Mesodermal cell (in vitro differentiated cells): ENCODE data around the gene FXYD7.
"Not testable (repeated sequence)": the region's sequence is repeated elsewhere in the genome, so short reads cannot be mapped to it uniquely, and the experiment has no call there.

Experiments
- H3K27ac ChIP-seq: 2 replicates; pipeline ENCODE4 v1.7.0; 2013; ENCODE audit warnings: mild to moderate bottlenecking, low read depth, low read length, moderate library complexity; ENCODE audit not compliant: severe bottlenecking
- H3K36me3 ChIP-seq: 2 replicates; pipeline ENCODE4 v1.7.1; 2013; ENCODE audit warnings: mild to moderate bottlenecking, low read length, moderate library complexity; ENCODE audit not compliant: control insufficient read depth, insufficient read depth
- H3K4me1 ChIP-seq: one replicate; pipeline ENCODE4 v1.7.1; 2013; ENCODE audit warnings: mild to moderate bottlenecking, low read length; ENCODE audit not compliant: insufficient read depth, control insufficient read depth, poor library complexity, severe bottlenecking
- H3K4me3 ChIP-seq: 2 replicates; pipeline ENCODE4 v1.7.0; 2013; ENCODE audit warnings: low read length, control low read depth, mild to moderate bottlenecking; ENCODE audit not compliant: insufficient read depth, poor library complexity, severe bottlenecking; ENCODE audit errors: extremely low read depth
- H3K9me3 ChIP-seq: 2 replicates; pipeline ENCODE4 v1.7.1; 2013; ENCODE audit warnings: mild to moderate bottlenecking, low read length, moderate library complexity; ENCODE audit not compliant: control insufficient read depth
- WGBS, 2 experiments: methylation state at CpG; one replicate each; pipeline ENCODE4 v1.1.5; 2013; ENCODE audit warnings: missing lambda C conversion rate in 2 of 2; ENCODE audit not compliant: insufficient coverage in 2 of 2; 5-methylcytosine and 5-hydroxymethylcytosine counted together

FXYD7 gene

GRCh38 chr19:35194012-35194984 is 51.2 kb downstream of the FXYD7 start:
- H3K4me1 ChIP-seq: no peaks in the 10 kb centered on the region
- H3K4me3 ChIP-seq: no peak overlapping the region
- 86% methylated on average over 3 of the region's 9 CpGs; no CpG with 5 or more reads in 1 of the 2 experiments for WGBS, 2 experiments
- H3K27ac ChIP-seq: no peak overlapping the region
- H3K36me3 ChIP-seq: no peaks in the 10 kb centered on the region
- H3K9me3 ChIP-seq: peaks cover 5% of the 10 kb centered on the region

- no peak overlapping the region for H3K27ac ChIP-seq
- WGBS, 2 experiments: 80 to 100% methylated on average over 1 of the region's 2 CpGs
- H3K9me3 ChIP-seq: peaks cover 5% of the 10 kb centered on the region
- H3K4me1 ChIP-seq: no peaks in the 10 kb centered on the region
- no peak overlapping the region for H3K4me3 ChIP-seq
- no peaks in the 10 kb centered on the region for H3K36me3 ChIP-seq
These were observed 52.8 kb downstream of the FXYD7 start for GRCh38 chr19:35195830-35196229.

- not testable (repeated sequence) for H3K4me3 ChIP-seq, H3K36me3 ChIP-seq, H3K4me1 ChIP-seq, H3K27ac ChIP-seq, H3K9me3 ChIP-seq
- WGBS, 2 experiments: 68 to 76% methylated on average over 6 of the region's 6 CpGs
These were observed 53.8 kb downstream of the FXYD7 start for GRCh38 chr19:35196861-35197260.

- 94 to 100% methylated on average over 1 to 2 of the region's 2 CpGs for WGBS, 2 experiments
- H3K27ac ChIP-seq: no peak overlapping the region
- H3K4me3 ChIP-seq: no peak overlapping the region
- no peaks in the 10 kb centered on the region for H3K36me3 ChIP-seq
- H3K9me3 ChIP-seq: no peaks in the 10 kb centered on the region
- H3K4me1 ChIP-seq: no peaks in the 10 kb centered on the region
These were observed 56.4 kb downstream of the FXYD7 start for GRCh38 chr19:35199481-35199880.

DNA sequence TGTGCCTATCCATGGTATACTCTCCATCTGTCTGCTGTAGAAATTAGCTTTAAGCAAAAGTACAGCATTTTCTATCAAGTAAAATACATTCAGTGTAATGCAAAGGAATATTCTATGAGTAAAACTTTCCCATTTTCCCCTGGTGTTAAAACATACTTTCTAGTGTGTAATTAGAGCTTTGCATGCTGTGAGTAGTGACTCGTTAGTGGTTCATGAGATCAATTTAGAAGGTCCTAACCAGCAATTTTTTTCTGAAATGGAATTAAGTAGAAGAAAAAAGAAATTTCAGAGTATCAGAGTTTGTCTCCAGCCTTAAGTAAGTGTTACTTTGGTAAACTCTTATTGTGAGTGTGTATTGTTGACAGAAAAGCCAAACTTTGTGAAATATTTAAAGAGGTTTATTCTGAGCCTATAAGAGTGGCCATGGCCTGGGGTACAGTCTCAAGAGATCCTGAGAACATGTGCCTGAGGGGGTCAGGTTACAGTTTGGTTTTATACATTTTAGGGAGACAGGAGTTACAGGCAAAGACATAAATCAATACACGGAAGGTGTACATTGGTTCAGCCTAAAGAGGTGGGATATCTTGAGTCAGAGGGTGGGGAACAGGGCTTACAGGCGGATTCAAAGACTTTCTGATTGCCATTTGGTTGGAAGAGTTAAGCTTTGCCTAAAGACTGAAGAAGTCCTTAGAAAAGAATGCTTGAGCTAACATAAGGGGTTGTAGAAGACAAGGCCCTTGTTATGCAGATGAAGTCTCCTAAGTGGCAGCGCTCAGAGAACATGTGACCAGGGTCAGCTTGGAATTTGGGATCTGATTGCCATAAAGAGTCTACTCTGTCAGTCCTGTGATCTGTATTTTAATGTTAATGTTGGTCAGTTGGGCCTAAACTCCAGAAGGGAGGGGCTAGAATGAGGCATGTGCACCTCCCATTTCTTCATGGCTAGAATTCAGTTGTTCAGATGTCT is 60.0 kb downstream of the FXYD7 start:
- no peaks in the 10 kb centered on the region for H3K9me3 ChIP-seq
- no peaks in the 10 kb centered on the region for H3K36me3 ChIP-seq
- no peak overlapping the region for H3K4me3 ChIP-seq
- no peak overlapping the region for H3K27ac ChIP-seq
- H3K4me1 ChIP-seq: no peaks in the 10 kb centered on the region
- WGBS, 2 experiments: 57 to 60% methylated on average over 4 of the region's 4 CpGs
